ENCODE results near the gene HSD17B3.

The HSD17B3 gene

DNA sequence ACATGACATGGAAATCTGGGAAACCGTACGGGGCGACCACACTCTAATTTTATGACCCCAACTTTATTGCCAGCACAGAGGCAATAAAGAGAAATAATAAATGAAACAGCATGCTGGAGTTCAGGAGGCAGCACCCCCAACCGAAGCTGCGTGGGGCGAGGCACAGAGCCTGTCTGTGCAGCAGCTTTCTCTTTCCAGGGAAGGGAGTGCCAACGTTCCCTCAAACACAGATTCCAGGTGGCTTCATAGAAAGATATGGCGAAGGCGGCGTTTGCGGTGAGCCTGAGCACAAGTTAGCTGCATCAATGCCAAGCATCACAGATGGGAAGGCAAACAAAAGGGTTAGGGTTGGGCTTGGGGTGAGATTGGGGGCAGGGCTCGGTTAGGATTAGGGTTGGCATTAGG, 114.8 kb downstream of the HSD17B3 start:
- H3K27ac ChIP-seq (ENCODE audit: low read depth, low read length) = no peak overlapping the region
- no peaks in the 10 kb centered on the region for H3K36me3 ChIP-seq (ENCODE audit: low read length)
- no peak overlapping the region for H3K4me3 ChIP-seq (ENCODE audit: insufficient read depth, low read length, poor library complexity, severe bottlenecking)
- no peak overlapping the region for H3K4me2 ChIP-seq (ENCODE audit: low read depth, low read length, poor library complexity, severe bottlenecking)
- no peak overlapping the region for H3K9ac ChIP-seq (ENCODE audit: low read length)
- no peaks in the 10 kb centered on the region for H4K20me1 ChIP-seq (ENCODE audit: low read depth, low read length)
- H3K9me2 ChIP-seq (replicated peaks; ENCODE audit: insufficient read depth, low read length) = no peaks in the 10 kb centered on the region
- H3K27me3 ChIP-seq (ENCODE audit: low read length) = no peaks in the 10 kb centered on the region
- H3K79me2 ChIP-seq (ENCODE audit: insufficient read depth, low read length) = no peaks in the 10 kb centered on the region
- H3K9me3 ChIP-seq (ENCODE audit: insufficient read depth, low read length) = no peaks in the 10 kb centered on the region
- H2AFZ ChIP-seq (ENCODE audit: low read depth, low read length, severe bottlenecking) = no peak overlapping the region
- TF ChIP-seq EZH2phosphoT487 (conservative IDR thresholded peaks at IDR 0.05; ENCODE audit: low read length) = no peak
- TF ChIP-seq, protein P1, sequence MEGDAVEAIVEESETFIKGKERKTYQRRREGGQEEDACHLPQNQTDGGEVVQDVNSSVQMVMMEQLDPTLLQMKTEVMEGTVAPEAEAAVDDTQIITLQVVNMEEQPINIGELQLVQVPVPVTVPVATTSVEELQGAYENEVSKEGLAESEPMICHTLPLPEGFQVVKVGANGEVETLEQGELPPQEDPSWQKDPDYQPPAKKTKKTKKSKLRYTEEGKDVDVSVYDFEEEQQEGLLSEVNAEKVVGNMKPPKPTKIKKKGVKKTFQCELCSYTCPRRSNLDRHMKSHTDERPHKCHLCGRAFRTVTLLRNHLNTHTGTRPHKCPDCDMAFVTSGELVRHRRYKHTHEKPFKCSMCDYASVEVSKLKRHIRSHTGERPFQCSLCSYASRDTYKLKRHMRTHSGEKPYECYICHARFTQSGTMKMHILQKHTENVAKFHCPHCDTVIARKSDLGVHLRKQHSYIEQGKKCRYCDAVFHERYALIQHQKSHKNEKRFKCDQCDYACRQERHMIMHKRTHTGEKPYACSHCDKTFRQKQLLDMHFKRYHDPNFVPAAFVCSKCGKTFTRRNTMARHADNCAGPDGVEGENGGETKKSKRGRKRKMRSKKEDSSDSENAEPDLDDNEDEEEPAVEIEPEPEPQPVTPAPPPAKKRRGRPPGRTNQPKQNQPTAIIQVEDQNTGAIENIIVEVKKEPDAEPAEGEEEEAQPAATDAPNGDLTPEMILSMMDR (IDR thresholded peaks at IDR 0.05; ENCODE audit: insufficient read depth, low read length, poor library complexity, severe bottlenecking) = no peak
- H3F3A ChIP-seq (ENCODE audit: insufficient read depth) = no peaks in the 10 kb centered on the region

DNA sequence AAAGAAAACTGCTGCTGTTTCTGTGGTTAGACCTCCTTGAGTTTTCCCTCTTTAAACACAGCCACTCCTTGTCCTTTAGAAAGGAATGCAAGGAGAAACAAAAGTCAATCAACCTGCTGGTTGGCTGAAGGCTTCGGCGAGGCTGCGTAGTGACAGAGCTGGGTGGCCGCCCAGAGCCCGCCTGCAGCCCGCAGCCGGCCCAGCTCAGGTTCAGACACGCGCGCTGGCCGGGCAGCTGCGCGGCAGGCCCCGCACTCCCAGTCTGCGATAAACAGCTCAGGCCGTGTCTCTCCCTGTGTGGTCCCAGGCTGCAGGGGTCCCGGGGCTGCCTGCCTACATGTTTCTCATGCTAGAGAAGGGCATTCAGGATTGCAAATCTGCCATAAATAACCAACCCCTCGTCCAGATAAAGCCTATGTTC, 115.4 kb downstream of the HSD17B3 start:
- Histone ChIP-seq H3K27ac (ENCODE audit: low read depth, low read length) (no peak overlapping the region), H3K9ac (ENCODE audit: low read length) (no peak overlapping the region), H3K36me3 (ENCODE audit: low read length) (no peaks in the 10 kb centered on the region), H3K9me3 (ENCODE audit: insufficient read depth, low read length) (no peaks in the 10 kb centered on the region), H3K4me3 (ENCODE audit: insufficient read depth, low read length, poor library complexity, severe bottlenecking) (no peak overlapping the region), H3K27me3 (ENCODE audit: low read length) (no peaks in the 10 kb centered on the region), H3K9me2 (replicated peaks; ENCODE audit: insufficient read depth, low read length) (no peaks in the 10 kb centered on the region), H3F3A (ENCODE audit: insufficient read depth) (no peaks in the 10 kb centered on the region), H4K20me1 (ENCODE audit: low read depth, low read length) (no peaks in the 10 kb centered on the region), H2AFZ (ENCODE audit: low read depth, low read length, severe bottlenecking) (no peak overlapping the region), H3K79me2 (ENCODE audit: insufficient read depth, low read length) (no peaks in the 10 kb centered on the region), H3K4me2 (ENCODE audit: low read depth, low read length, poor library complexity, severe bottlenecking) (no peak overlapping the region)
- no peak for TF ChIP-seq EZH2phosphoT487 (conservative IDR thresholded peaks at IDR 0.05; ENCODE audit: low read length)
- TF ChIP-seq, protein P1 (IDR thresholded peaks at IDR 0.05; ENCODE audit: insufficient read depth, low read length, poor library complexity, severe bottlenecking) = no peak

DNA sequence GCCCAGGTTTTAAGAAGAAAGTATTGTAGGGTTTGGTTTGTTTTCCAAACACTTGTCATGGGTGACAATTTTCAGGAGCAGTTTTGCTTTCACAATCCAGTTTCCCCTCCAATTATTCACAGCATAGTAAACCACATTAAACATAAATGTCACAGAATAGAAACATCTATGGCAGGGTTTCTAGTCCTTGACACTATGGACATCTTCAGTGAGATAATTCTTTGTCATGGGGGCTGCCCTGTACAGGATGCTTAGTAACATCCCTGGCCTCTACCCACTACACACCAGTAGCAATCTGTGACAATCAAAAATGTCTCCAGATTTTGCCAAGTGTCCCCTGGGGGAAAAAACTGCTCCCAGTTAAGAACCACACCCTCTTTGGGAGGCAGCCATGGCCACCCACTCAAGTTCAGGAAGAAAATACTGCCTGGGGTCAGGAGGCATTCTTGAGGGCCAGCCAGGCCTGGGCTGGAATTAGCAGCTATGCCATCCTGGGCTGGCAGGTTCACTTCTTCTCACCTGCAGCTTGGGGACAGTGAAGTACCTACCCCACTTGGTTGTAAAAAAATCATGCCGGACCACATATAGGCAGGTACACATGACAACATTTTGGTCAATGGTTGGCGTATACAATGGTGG, 116.3 kb downstream of the HSD17B3 start:
- H3K9me3 ChIP-seq (ENCODE audit: insufficient read depth, low read length) = no peaks in the 10 kb centered on the region
- no peak overlapping the region for H3K4me2 ChIP-seq (ENCODE audit: low read depth, low read length, poor library complexity, severe bottlenecking)
- H4K20me1 ChIP-seq (ENCODE audit: low read depth, low read length) = no peaks in the 10 kb centered on the region
- no peak overlapping the region for H3K9ac ChIP-seq (ENCODE audit: low read length)
- H3K36me3 ChIP-seq (ENCODE audit: low read length) = no peaks in the 10 kb centered on the region
- H2AFZ ChIP-seq (ENCODE audit: low read depth, low read length, severe bottlenecking) = no peak overlapping the region
- no peak overlapping the region for H3K27ac ChIP-seq (ENCODE audit: low read depth, low read length)
- H3K27me3 ChIP-seq (ENCODE audit: low read length) = no peaks in the 10 kb centered on the region
- no peak for TF ChIP-seq EZH2phosphoT487 (conservative IDR thresholded peaks at IDR 0.05; ENCODE audit: low read length)
- TF ChIP-seq, protein P1 (IDR thresholded peaks at IDR 0.05; ENCODE audit: insufficient read depth, low read length, poor library complexity, severe bottlenecking) = no peak
- no peaks in the 10 kb centered on the region for H3K9me2 ChIP-seq (replicated peaks; ENCODE audit: insufficient read depth, low read length)
- H3K4me3 ChIP-seq (ENCODE audit: insufficient read depth, low read length, poor library complexity, severe bottlenecking) = no peak overlapping the region
- no peaks in the 10 kb centered on the region for H3F3A ChIP-seq (ENCODE audit: insufficient read depth)
- no peaks in the 10 kb centered on the region for H3K79me2 ChIP-seq (ENCODE audit: insufficient read depth, low read length)

Data from SU-DHL-6 (cell line).